GM19025 (cell line): ENCODE data around the gene GAB1.

Experiments
- ATAC-seq: cut with Tn5 transposase; IDR thresholded peaks from one replicate; pipeline ENCODE4 v1.9.1; 2021; ENCODE audit warnings: mild to moderate bottlenecking, low read depth, moderate library complexity; ENCODE audit not compliant: unreplicated experiment

GAB1 gene

GRCh38 chr4:143473334-143474126, 136.9 kb downstream of the GAB1 start:
- ATAC-seq, result no peak

- no peak for ATAC-seq
Observed at GRCh38 chr4:143477487-143477886, 140.8 kb downstream of the GAB1 start.

GRCh38 chr4:143481361-143481760, 144.7 kb downstream of the GAB1 start:
- no peak for ATAC-seq

- ATAC-seq, result no peak
Observed at GRCh38 chr4:143482840-143483239, 146.2 kb downstream of the GAB1 start.

- ATAC-seq, result no peak
Observed at GRCh38 chr4:143486314-143486713, 149.6 kb downstream of the GAB1 start.

- no peak for ATAC-seq
Observed at GRCh38 chr4:143488687-143489086, 152.0 kb downstream of the GAB1 start.

GRCh38 chr4:143489106-143489505, 152.4 kb downstream of the GAB1 start:
- no peak for ATAC-seq

- no peak for ATAC-seq
Observed at GRCh38 chr4:143498021-143498420, 161.3 kb downstream of the GAB1 start.

GRCh38 chr4:143502231-143502630, 165.6 kb downstream of the GAB1 start:
- ATAC-seq, result no peak

- ATAC-seq, result no peak
Observed at GRCh38 chr4:143506031-143506430, 169.4 kb downstream of the GAB1 start.

GRCh38 chr4:143511906-143512305, 175.2 kb downstream of the GAB1 start:
- ATAC-seq, result no peak

GRCh38 chr4:143512978-143513313, 176.3 kb downstream of the GAB1 start:
- ATAC-seq, result peak; percentile 29

- peak; percentile 81 for ATAC-seq
Observed at GRCh38 chr4:143513314-143514168, 176.9 kb downstream of the GAB1 start, which contains the start of gene SMARCA5. Gene SMARCA5, plus strand, starts transcription at chr4:143513702. Its CDS starts 223 bp downstream, at chr4:143513925.

- ATAC-seq, result no peak
Observed at GRCh38 chr4:143514169-143514495, 177.5 kb downstream of the GAB1 start.

- ATAC-seq, result no peak
Observed at GRCh38 chr4:143514497-143514896, 177.8 kb downstream of the GAB1 start.

- ATAC-seq, result no peak
Observed at GRCh38 chr4:143514901-143515300, 178.2 kb downstream of the GAB1 start.

GRCh38 chr4:143515905-143516304, 179.2 kb downstream of the GAB1 start:
- ATAC-seq, result no peak

- ATAC-seq, result no peak
Observed at GRCh38 chr4:143517764-143518163, 181.1 kb downstream of the GAB1 start.
